GM12872 (cell line): Measurements from ENCODE around the gene GRM7.

Experiments
- TF ChIP-seq, protein P1 (sequence below): IDR thresholded peaks from 3 replicates; pipeline ENCODE4 v1.5.1; 2011; ENCODE audit warnings: low read depth, mild to moderate bottlenecking, low read length, moderate library complexity; ENCODE audit not compliant: insufficient read depth

The GRM7 gene

DNA sequence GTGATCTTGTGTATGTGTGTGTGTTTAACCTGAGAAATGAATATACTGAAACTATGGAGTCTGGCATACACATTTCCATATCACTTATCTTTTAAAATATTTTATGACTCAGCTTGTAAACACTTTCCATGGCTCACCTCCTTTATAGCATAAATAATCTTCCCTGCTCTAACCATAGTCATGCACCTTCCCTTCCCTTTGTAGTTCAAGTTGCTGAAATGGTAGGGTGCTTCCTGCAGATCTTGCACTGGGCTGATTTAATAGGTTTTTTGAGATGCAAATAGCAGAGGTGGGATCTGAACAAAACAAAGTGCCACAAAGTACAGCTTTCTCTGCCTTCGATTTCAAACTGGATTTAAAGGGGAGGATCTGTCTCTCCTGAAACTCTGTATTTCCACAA, 928.0 kb downstream of the GRM7 start:
- TF ChIP-seq, protein P1, sequence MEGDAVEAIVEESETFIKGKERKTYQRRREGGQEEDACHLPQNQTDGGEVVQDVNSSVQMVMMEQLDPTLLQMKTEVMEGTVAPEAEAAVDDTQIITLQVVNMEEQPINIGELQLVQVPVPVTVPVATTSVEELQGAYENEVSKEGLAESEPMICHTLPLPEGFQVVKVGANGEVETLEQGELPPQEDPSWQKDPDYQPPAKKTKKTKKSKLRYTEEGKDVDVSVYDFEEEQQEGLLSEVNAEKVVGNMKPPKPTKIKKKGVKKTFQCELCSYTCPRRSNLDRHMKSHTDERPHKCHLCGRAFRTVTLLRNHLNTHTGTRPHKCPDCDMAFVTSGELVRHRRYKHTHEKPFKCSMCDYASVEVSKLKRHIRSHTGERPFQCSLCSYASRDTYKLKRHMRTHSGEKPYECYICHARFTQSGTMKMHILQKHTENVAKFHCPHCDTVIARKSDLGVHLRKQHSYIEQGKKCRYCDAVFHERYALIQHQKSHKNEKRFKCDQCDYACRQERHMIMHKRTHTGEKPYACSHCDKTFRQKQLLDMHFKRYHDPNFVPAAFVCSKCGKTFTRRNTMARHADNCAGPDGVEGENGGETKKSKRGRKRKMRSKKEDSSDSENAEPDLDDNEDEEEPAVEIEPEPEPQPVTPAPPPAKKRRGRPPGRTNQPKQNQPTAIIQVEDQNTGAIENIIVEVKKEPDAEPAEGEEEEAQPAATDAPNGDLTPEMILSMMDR = no peak

DNA sequence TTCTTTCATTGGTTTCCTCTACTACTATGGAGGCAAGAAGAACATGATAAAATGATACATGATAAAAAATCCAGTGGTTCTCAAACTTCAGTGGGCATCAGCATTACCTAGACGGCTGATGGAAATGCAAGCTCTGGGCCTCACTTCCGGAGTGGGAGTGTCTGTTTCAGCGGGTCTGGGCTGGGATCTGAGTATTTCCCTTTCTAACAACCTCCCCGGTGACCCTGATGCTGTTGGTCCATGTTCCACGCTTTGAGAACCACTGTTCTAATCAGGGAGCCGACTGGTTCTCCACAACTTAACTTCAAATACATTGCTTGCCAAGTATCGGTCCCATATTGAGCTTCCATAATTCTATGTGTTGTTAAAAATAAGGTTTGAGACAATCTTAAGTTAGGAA, 928.4 kb downstream of the GRM7 start:
- TF ChIP-seq, protein P1 = no peak

DNA sequence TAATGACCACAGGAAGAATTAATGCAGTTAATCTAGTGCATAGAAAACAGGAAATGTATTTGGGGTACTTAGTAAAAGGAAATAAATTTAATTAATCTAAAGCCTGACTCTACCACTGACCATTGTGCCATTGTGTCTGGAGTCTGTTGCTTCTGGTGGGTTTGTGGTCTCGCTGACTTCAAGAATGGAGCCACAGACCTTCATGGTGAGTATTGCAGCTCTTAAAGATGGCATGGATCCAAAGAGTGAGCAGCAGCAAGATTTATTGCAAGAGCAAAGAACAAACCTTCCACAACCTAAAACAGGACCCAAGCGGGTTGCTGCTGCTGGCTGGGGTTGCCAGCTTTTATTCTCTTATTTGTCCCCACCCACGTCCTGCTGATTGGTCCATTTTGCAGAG, 929.2 kb downstream of the GRM7 start:
- TF ChIP-seq, protein P1 = no peak
